SU-DHL-6 (cell line): ENCODE data around the gene SDK2.

Source experiments
- H2AFZ ChIP-seq: fragments of 200-600 bp; sonication (generic); 2 replicates; pipeline ENCODE4 v1.6.1; 2014; ENCODE audit warnings: low read depth, mild to moderate bottlenecking, moderate library complexity, mixed read lengths, antibody characterized with exemption, low read length; ENCODE audit not compliant: severe bottlenecking
- H3F3A ChIP-seq: fragments of 200-600 bp; shearing (Covaris generic); 2 replicates; pipeline ENCODE4 v1.6.0; 2016; ENCODE audit warnings: antibody characterized with exemption, mild to moderate bottlenecking; ENCODE audit not compliant: insufficient read depth
- H3K27ac ChIP-seq: fragments of 200-600 bp; sonication (generic); 2 replicates; pipeline ENCODE4 v1.5.1; 2016; ENCODE audit warnings: low read depth, mild to moderate bottlenecking, low read length, moderate library complexity, mixed read lengths
- H3K27me3 ChIP-seq: fragments of 200-600 bp; sonication (generic), shearing (Covaris generic); 2 replicates; pipeline ENCODE4 v1.6.0; 2014; ENCODE audit warnings: mild to moderate bottlenecking, low read length
- H3K36me3 ChIP-seq: fragments of 200-600 bp; sonication (generic); 2 replicates; pipeline ENCODE4 v1.6.1; 2014; ENCODE audit warnings: mild to moderate bottlenecking, low read length, mixed read lengths
- H3K4me2 ChIP-seq: fragments of 300-600, 200-600 bp; shearing (Covaris generic), sonication (generic); 2 replicates; pipeline ENCODE4 v1.6.0; 2014; ENCODE audit warnings: low read length, low read depth, mild to moderate bottlenecking; ENCODE audit not compliant: poor library complexity, severe bottlenecking
- H3K4me3 ChIP-seq: fragments of 200-600 bp; sonication (generic); 2 replicates; pipeline ENCODE4 v1.5.1; 2014; ENCODE audit warnings: antibody characterized with exemption, low read length, mild to moderate bottlenecking, mixed read lengths; ENCODE audit not compliant: insufficient read depth, poor library complexity, severe bottlenecking
- H3K79me2 ChIP-seq: fragments of 200-600 bp; sonication (generic); 2 replicates; pipeline ENCODE4 v1.6.1; 2014; ENCODE audit warnings: mild to moderate bottlenecking, low read length, moderate library complexity; ENCODE audit not compliant: insufficient read depth
- H3K9ac ChIP-seq: fragments of 200-600 bp; sonication (generic); 2 replicates; pipeline ENCODE4 v1.7.0; 2014; ENCODE audit warnings: mild to moderate bottlenecking, low read length
- H3K9me2 ChIP-seq: fragments of 200-600 bp; sonication (generic); replicated peaks from 2 replicates; pipeline ENCODE4 v1.6.1; 2014; ENCODE audit warnings: low read length; ENCODE audit not compliant: insufficient read depth
- H3K9me3 ChIP-seq: fragments of 200-600 bp; sonication (generic); 2 replicates; pipeline ENCODE4 v1.6.1; 2014; ENCODE audit warnings: low read length, mixed read lengths; ENCODE audit not compliant: insufficient read depth
- H4K20me1 ChIP-seq: fragments of 200-600 bp; sonication (generic); 2 replicates; pipeline ENCODE4 v1.6.1; 2014; ENCODE audit warnings: low read depth, mild to moderate bottlenecking, antibody characterized with exemption, low read length, moderate library complexity, mixed read lengths
- CTCF ChIP-seq: fragments of 200-600 bp; sonication (generic); IDR thresholded peaks from one replicate; pipeline ENCODE4 v1.5.1; 2017; ENCODE audit warnings: antibody characterized with exemption, mild to moderate bottlenecking, low read length, moderate library complexity; ENCODE audit not compliant: insufficient read depth, poor library complexity, severe bottlenecking
- EZH2phosphoT487 ChIP-seq: fragments of 200-600 bp; sonication (generic), shearing (Covaris generic); conservative IDR thresholded peaks from 2 replicates; pipeline ENCODE4 v1.6.1; 2018; ENCODE audit warnings: mild to moderate bottlenecking, antibody characterized with exemption, low read length, moderate library complexity, mixed read lengths

The SDK2 gene

GRCh38 chr17:73492125-73492820 lies 152.0 kb downstream of the SDK2 start:
- Histone ChIP-seq H3K4me3 (no peak overlapping the region), H3F3A (no peaks in the 10 kb centered on the region), H2AFZ (no peak overlapping the region), H3K4me2 (no peak overlapping the region), H3K36me3 (no peaks in the 10 kb centered on the region), H3K9me2 (no peaks in the 10 kb centered on the region), H3K27ac (no peak overlapping the region), H3K79me2 (no peaks in the 10 kb centered on the region), H3K9ac (no peak overlapping the region), H3K27me3 (no peaks in the 10 kb centered on the region), H3K9me3 (no peaks in the 10 kb centered on the region), H4K20me1 (no peaks in the 10 kb centered on the region)
- TF ChIP-seq EZH2phosphoT487 (no peak), CTCF (no peak)

- Histone ChIP-seq H3K9ac (no peak overlapping the region), H3K9me3 (no peaks in the 10 kb centered on the region), H3K27ac (no peak overlapping the region), H3K27me3 (no peaks in the 10 kb centered on the region), H4K20me1 (no peaks in the 10 kb centered on the region), H3K9me2 (no peaks in the 10 kb centered on the region), H3K36me3 (no peaks in the 10 kb centered on the region), H2AFZ (no peak overlapping the region), H3K79me2 (no peaks in the 10 kb centered on the region), H3K4me2 (no peak overlapping the region), H3F3A (no peaks in the 10 kb centered on the region), H3K4me3 (no peak overlapping the region)
- TF ChIP-seq CTCF (no peak), EZH2phosphoT487 (no peak)
Measured at GRCh38 chr17:73491648-73492047, 152.6 kb downstream of the SDK2 start.

GRCh38 chr17:73490851-73491250 lies 153.4 kb downstream of the SDK2 start:
- Histone ChIP-seq H3K27ac (no peak overlapping the region), H4K20me1 (no peaks in the 10 kb centered on the region), H3K9ac (no peak overlapping the region), H3K36me3 (no peaks in the 10 kb centered on the region), H3F3A (no peaks in the 10 kb centered on the region), H3K79me2 (no peaks in the 10 kb centered on the region), H3K9me2 (no peaks in the 10 kb centered on the region), H3K4me2 (no peak overlapping the region), H2AFZ (no peak overlapping the region), H3K27me3 (no peaks in the 10 kb centered on the region), H3K9me3 (no peaks in the 10 kb centered on the region), H3K4me3 (no peak overlapping the region)
- TF ChIP-seq EZH2phosphoT487 (no peak), CTCF (no peak)
